Activated B cell treated with CpG ODN at 0.5 μM for 24 hours (primary cell): Measurements from ENCODE around the gene CAMK2D. TPM values are rescaled to one million over a fixed set of nuclear protein-coding genes. Genes with fewer than 3 reads are reported as not detected.

Experiments used
- ATAC-seq: fragments of 200-7000 bp; cut with Tn5 transposase; one replicate; pipeline ENCODE4 v1.10.0; 2021; ENCODE audit warnings: low read depth, mild to moderate bottlenecking, moderate library complexity
- CTCF ChIA-PET: fragments of 350-600 bp; sonication (Branson Sonifier 250); formaldehyde crosslinking; loops from one replicate; lab custom pipeline; 2021; ENCODE audit warnings: antibody characterized with exemption; lab: Charles Lee
- POLR2A ChIA-PET: fragments of 350-600 bp; sonication (Branson Sonifier 250); formaldehyde crosslinking; loops from one replicate; lab custom pipeline; 2021; ENCODE audit warnings: antibody characterized with exemption; lab: Charles Lee
- DNase-seq: peaks from one replicate; pipeline ENCODE4 v3.0.0; 2022
- H3K27ac Mint-ChIP-seq: one replicate; pipeline ENCODE4 v1.8.0; 2020; ENCODE audit warnings: mixed read lengths
- H3K27me3 Mint-ChIP-seq: one replicate; pipeline ENCODE4 v1.8.0; 2021; ENCODE audit warnings: mixed read lengths
- H3K36me3 Mint-ChIP-seq: one replicate; pipeline ENCODE4 v1.8.0; 2021; ENCODE audit warnings: low read depth, mixed read lengths
- H3K4me1 Mint-ChIP-seq: one replicate; pipeline ENCODE4 v1.8.0; 2021; ENCODE audit warnings: mixed read lengths
- H3K4me3 Mint-ChIP-seq: one replicate; pipeline ENCODE4 v1.8.0; 2020; ENCODE audit warnings: mild to moderate bottlenecking, mixed read lengths
- H3K9me3 Mint-ChIP-seq: one replicate; pipeline ENCODE4 v1.8.0; 2020; ENCODE audit warnings: mixed read lengths
- CTCF ChIP-seq: fragments of 200-600 bp; IDR thresholded peaks from one replicate; pipeline ENCODE4 v1.8.0; 2022; ENCODE audit warnings: antibody characterized with exemption, mild to moderate bottlenecking
- intact Hi-C: fragments of 100-400 bp; cut with micrococcal nuclease; formaldehyde crosslinking; loops from one replicate; pipeline ENCODE4 v1.15.1; 2024
- total RNA-seq: library from RNA; stranded (reverse); gene quantifications from 2 replicates; pipeline ENCODE4 v1.2.3, GENCODE V29; 2022

Gene CAMK2D
- total RNA-seq, 1 donor from 2014 or later: 72.9 TPM

GRCh38 chr4:113637823-113638561, 123.5 kb downstream of the CAMK2D start:
- DNase-seq (no peak), ATAC-seq (no peak)
- intact Hi-C loops: loop anchor here (2.0 kb wide), 4 partner anchors 17 to 747 kb away; no protein-coding TSS in a partner anchor
- Mint-ChIP-seq H3K4me1 (peaks cover 83% of the 10 kb centered on the region), H3K27ac (peak overlapping the region; percentile 74), H3K4me3 (peak overlapping the region; percentile 21), H3K9me3 (peaks cover 4% of the 10 kb centered on the region), H3K27me3 (no peaks in the 10 kb centered on the region), H3K36me3 (peaks cover 12% of the 10 kb centered on the region)
- POLR2A ChIA-PET: interaction anchor here (0.7 to 3.7 kb wide), 9 partner anchors 22 to 124 kb away, joined by 3 to 22 read pairs (median 6); no protein-coding TSS in a partner anchor
- CTCF ChIA-PET: interaction anchor here (1.0 to 4.2 kb wide), 6 partner anchors 10 to 433 kb away, joined by 3 to 28 read pairs (median 4); no protein-coding TSS in a partner anchor
- no peak for TF ChIP-seq CTCF

GRCh38 chr4:113637363-113637762, 124.2 kb downstream of the CAMK2D start:
- H3K4me3 Mint-ChIP-seq: no peak overlapping the region
- TF ChIP-seq CTCF: no peak
- ChIA-PET CTCF (interaction anchor here (1.1 to 4.2 kb wide), 9 partner anchors 11 to 434 kb away, joined by 3 to 28 read pairs (median 3); no protein-coding TSS in a partner anchor), POLR2A (interaction anchor here (0.9 to 3.7 kb wide), 11 partner anchors 9 to 125 kb away, joined by 3 to 22 read pairs (median 4); no protein-coding TSS in a partner anchor)
- peaks cover 81% of the 10 kb centered on the region for H3K4me1 Mint-ChIP-seq
- intact Hi-C loops: loop anchor here (2.0 kb wide), 3 partner anchors 17 to 747 kb away; no protein-coding TSS in a partner anchor
- H3K36me3 Mint-ChIP-seq: peaks cover 12% of the 10 kb centered on the region
- no peaks in the 10 kb centered on the region for H3K27me3 Mint-ChIP-seq
- H3K9me3 Mint-ChIP-seq: peaks cover 4% of the 10 kb centered on the region
- ATAC-seq (no peak), DNase-seq (no peak)
- H3K27ac Mint-ChIP-seq: peak overlapping the region; percentile 88

- Mint-ChIP-seq H3K27ac (peak overlapping the region; percentile 88), H3K4me1 (peaks cover 78% of the 10 kb centered on the region), H3K4me3 (peak overlapping the region; percentile 49), H3K27me3 (no peaks in the 10 kb centered on the region), H3K36me3 (peaks cover 12% of the 10 kb centered on the region), H3K9me3 (peaks cover 4% of the 10 kb centered on the region)
- DNase-seq (no peak), ATAC-seq (peak; percentile 38)
- no peak for TF ChIP-seq CTCF
- intact Hi-C loops: loop anchor here (1.0 to 2.0 kb wide), 9 partner anchors 18 to 748 kb away; no protein-coding TSS in a partner anchor
- ChIA-PET CTCF (interaction anchor here (0.7 to 4.2 kb wide), 14 partner anchors 9 to 242 kb away, joined by 3 to 28 read pairs (median 4); no protein-coding TSS in a partner anchor), POLR2A (interaction anchor here (1.0 to 3.7 kb wide), 7 partner anchors 10 to 125 kb away, joined by 3 to 22 read pairs (median 5); no protein-coding TSS in a partner anchor)
Measured at GRCh38 chr4:113636877-113637276, 124.7 kb downstream of the CAMK2D start.

GRCh38 chr4:113636438-113636818, 125.1 kb downstream of the CAMK2D start:
- Mint-ChIP-seq H3K36me3 (peaks cover 12% of the 10 kb centered on the region), H3K9me3 (peaks cover 4% of the 10 kb centered on the region), H3K4me1 (peaks cover 76% of the 10 kb centered on the region), H3K27me3 (no peaks in the 10 kb centered on the region), H3K27ac (peak overlapping the region; percentile 88), H3K4me3 (peak overlapping the region; percentile 49)
- intact Hi-C loops: loop anchor here (1.0 to 2.0 kb wide), 9 partner anchors 18 to 748 kb away; no protein-coding TSS in a partner anchor
- ATAC-seq: peak; percentile 73
- CTCF ChIA-PET: interaction anchor here (0.6 to 4.2 kb wide), 16 partner anchors 9 to 242 kb away, joined by 3 to 28 read pairs (median 3); no protein-coding TSS in a partner anchor
- no peak for DNase-seq
- POLR2A ChIA-PET: interaction anchor here (1.0 to 3.7 kb wide), 7 partner anchors 10 to 126 kb away, joined by 3 to 22 read pairs (median 5); no protein-coding TSS in a partner anchor
- TF ChIP-seq CTCF: no peak
